ENCODE results near the gene PCMT1.

GRCh38 chr6:149756261-149756636, 6.7 kb downstream of the PCMT1 start:
- TF ChIP-seq POLR2A (IDR thresholded peaks at IDR 0.05) (no peak), CTCF (IDR thresholded peaks at IDR 0.05) (no peak), POLR2AphosphoS5 (IDR thresholded peaks at IDR 0.05) (no peak)
